Lower leg skin (tissue), 3 donors: ENCODE data around the gene HSFX3.

Source experiments
- POLR2A ChIP-seq, 2 donors: fragments of 450-650 bp; IDR thresholded peaks; one replicate each; pipeline ENCODE4 v1.6.1; 2016 to 2017; ENCODE audit warnings: antibody characterized with exemption in 2 of 2, mild to moderate bottlenecking in 1 of 2, moderate library complexity in 1 of 2
- TF ChIP-seq, protein P1 (sequence below), 3 donors: fragments of 450-650 bp; IDR thresholded peaks; one replicate each; pipeline ENCODE4 v1.5.1; 2016; ENCODE audit warnings: antibody characterized with exemption in 3 of 3, mild to moderate bottlenecking in 3 of 3, moderate library complexity in 2 of 3

DNA sequence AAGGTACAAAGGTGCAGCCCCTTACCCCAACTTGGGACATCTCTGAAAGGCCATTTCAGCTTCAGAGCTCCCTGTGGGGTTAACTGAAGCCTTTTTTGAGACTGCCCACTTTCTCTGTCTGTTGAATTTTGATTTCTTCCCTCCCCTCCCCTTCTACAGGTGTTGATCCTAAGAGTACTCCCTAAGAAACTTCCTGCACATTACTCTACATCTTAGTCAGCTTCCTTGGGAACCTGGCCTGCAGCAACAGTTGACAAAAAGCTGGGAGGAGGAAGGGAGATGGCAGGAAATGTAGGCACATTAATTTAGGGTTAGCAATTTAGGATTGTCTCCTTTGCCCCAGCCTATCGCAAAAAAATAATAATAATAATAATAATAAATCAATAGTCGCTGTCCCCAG is 43.4 kb downstream of the HSFX3 start:
- TF ChIP-seq POLR2A (IDR thresholded peaks at IDR 0.05), result no peak
- TF ChIP-seq, protein P1, sequence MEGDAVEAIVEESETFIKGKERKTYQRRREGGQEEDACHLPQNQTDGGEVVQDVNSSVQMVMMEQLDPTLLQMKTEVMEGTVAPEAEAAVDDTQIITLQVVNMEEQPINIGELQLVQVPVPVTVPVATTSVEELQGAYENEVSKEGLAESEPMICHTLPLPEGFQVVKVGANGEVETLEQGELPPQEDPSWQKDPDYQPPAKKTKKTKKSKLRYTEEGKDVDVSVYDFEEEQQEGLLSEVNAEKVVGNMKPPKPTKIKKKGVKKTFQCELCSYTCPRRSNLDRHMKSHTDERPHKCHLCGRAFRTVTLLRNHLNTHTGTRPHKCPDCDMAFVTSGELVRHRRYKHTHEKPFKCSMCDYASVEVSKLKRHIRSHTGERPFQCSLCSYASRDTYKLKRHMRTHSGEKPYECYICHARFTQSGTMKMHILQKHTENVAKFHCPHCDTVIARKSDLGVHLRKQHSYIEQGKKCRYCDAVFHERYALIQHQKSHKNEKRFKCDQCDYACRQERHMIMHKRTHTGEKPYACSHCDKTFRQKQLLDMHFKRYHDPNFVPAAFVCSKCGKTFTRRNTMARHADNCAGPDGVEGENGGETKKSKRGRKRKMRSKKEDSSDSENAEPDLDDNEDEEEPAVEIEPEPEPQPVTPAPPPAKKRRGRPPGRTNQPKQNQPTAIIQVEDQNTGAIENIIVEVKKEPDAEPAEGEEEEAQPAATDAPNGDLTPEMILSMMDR (IDR thresholded peaks at IDR 0.05), result no peak
